OCI-LY7 (cell line): Measurements from ENCODE around the gene TMEM44.

Source experiments
- EZH2phosphoT487 ChIP-seq: fragments of 200-600 bp; sonication (generic); IDR thresholded peaks from 2 replicates; pipeline ENCODE4 v1.6.1; 2018; ENCODE audit warnings: low read depth, borderline replicate concordance, mild to moderate bottlenecking, mixed run types, antibody characterized with exemption, low read length, moderate library complexity, mixed read lengths
- TF ChIP-seq, protein P1 (sequence below): fragments of 200-600 bp; sonication (generic); conservative IDR thresholded peaks from 2 replicates; pipeline ENCODE4 v1.5.1; 2014; ENCODE audit warnings: mild to moderate bottlenecking, antibody characterized with exemption, low read length, moderate library complexity, mixed read lengths

DNA sequence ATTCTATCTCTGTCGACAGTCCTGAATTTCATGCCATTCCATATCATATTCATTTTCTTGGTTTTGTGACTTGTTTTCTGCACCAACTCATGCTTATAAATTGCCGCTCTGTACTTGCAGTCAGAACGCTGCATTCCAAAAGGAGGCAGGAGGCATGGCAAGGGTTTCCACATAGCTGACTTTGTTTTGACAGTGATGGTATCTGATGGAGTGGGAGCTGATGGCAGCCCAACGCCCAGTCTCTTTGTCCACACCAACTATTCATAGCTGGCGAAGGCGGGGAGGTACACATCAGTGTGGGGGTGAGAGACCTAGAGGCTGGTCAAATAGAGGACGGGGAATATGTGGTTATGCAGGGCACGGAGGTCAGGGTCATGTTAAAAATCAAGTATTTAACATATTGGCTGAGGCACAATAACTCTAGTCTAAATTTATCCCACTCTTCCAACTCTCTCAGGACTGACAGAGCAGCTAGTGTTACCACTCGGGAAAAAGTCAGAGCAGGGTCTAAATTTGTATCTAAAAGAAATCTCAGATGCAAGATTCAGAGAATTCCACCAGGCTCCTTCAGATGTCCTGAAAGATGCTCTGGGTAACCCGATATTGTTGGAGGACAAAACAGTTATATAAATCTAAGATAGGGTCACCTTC, 78.6 kb downstream of the TMEM44 start:
- TF ChIP-seq, protein P1, sequence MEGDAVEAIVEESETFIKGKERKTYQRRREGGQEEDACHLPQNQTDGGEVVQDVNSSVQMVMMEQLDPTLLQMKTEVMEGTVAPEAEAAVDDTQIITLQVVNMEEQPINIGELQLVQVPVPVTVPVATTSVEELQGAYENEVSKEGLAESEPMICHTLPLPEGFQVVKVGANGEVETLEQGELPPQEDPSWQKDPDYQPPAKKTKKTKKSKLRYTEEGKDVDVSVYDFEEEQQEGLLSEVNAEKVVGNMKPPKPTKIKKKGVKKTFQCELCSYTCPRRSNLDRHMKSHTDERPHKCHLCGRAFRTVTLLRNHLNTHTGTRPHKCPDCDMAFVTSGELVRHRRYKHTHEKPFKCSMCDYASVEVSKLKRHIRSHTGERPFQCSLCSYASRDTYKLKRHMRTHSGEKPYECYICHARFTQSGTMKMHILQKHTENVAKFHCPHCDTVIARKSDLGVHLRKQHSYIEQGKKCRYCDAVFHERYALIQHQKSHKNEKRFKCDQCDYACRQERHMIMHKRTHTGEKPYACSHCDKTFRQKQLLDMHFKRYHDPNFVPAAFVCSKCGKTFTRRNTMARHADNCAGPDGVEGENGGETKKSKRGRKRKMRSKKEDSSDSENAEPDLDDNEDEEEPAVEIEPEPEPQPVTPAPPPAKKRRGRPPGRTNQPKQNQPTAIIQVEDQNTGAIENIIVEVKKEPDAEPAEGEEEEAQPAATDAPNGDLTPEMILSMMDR: no peak
- no peak for TF ChIP-seq EZH2phosphoT487
